Measurements from ENCODE around the gene C1QB. TPM values are rescaled to one million over a fixed set of nuclear protein-coding genes. Genes with fewer than 3 reads are reported as not detected.

Gene C1QB
- total and polyA plus RNA-seq, 2 experiments from 2014 or later, result not detected

DNA sequence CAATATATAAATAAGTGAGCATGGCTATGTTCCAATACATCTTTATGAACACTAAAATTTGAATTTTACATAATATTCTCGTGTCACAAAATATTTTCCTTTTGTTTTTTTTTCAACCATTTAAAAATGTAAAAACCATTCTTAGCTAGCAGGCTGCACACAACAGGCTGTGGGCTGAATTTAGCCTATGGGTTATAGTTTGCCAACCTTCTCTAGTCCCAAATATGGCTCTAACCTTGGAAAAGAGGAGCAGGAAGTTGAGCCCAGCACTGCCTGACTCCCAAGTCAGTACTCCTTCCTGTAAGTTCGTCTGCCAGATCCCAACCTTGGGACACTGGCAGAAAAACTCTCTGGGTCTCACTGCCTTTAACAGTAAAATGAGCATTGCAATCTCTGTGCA is 13.4 kb downstream of the C1QB start:
- TF ChIP-seq JUNB (IDR thresholded peaks at IDR 0.05; ENCODE audit: unreplicated experiment), result no peak
- no peak for TF ChIP-seq ZNF331 (CRISPR knock-in tag; IDR thresholded peaks at IDR 0.05; ENCODE audit: low read depth)
- TF ChIP-seq POLR2AphosphoS5 (IDR thresholded peaks at IDR 0.05; ENCODE audit: low read depth), result no peak
- TF ChIP-seq CREB1 (CRISPR knock-in tag; IDR thresholded peaks at IDR 0.05; ENCODE audit: low read depth), result no peak
- no peak for TF ChIP-seq NANOG (IDR thresholded peaks at IDR 0.05; ENCODE audit: borderline replicate concordance)
- TF ChIP-seq, protein P1, sequence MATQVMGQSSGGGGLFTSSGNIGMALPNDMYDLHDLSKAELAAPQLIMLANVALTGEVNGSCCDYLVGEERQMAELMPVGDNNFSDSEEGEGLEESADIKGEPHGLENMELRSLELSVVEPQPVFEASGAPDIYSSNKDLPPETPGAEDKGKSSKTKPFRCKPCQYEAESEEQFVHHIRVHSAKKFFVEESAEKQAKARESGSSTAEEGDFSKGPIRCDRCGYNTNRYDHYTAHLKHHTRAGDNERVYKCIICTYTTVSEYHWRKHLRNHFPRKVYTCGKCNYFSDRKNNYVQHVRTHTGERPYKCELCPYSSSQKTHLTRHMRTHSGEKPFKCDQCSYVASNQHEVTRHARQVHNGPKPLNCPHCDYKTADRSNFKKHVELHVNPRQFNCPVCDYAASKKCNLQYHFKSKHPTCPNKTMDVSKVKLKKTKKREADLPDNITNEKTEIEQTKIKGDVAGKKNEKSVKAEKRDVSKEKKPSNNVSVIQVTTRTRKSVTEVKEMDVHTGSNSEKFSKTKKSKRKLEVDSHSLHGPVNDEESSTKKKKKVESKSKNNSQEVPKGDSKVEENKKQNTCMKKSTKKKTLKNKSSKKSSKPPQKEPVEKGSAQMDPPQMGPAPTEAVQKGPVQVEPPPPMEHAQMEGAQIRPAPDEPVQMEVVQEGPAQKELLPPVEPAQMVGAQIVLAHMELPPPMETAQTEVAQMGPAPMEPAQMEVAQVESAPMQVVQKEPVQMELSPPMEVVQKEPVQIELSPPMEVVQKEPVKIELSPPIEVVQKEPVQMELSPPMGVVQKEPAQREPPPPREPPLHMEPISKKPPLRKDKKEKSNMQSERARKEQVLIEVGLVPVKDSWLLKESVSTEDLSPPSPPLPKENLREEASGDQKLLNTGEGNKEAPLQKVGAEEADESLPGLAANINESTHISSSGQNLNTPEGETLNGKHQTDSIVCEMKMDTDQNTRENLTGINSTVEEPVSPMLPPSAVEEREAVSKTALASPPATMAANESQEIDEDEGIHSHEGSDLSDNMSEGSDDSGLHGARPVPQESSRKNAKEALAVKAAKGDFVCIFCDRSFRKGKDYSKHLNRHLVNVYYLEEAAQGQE (IDR thresholded peaks at IDR 0.05; ENCODE audit: unreplicated experiment), result no peak
- TF ChIP-seq CTCF (conservative IDR thresholded peaks at IDR 0.05; ENCODE audit: low read depth in 2 of 2), result no peak
- TF ChIP-seq STAT1 (IDR thresholded peaks at IDR 0.05; ENCODE audit: unreplicated experiment), result no peak
- TF ChIP-seq, protein P2, sequence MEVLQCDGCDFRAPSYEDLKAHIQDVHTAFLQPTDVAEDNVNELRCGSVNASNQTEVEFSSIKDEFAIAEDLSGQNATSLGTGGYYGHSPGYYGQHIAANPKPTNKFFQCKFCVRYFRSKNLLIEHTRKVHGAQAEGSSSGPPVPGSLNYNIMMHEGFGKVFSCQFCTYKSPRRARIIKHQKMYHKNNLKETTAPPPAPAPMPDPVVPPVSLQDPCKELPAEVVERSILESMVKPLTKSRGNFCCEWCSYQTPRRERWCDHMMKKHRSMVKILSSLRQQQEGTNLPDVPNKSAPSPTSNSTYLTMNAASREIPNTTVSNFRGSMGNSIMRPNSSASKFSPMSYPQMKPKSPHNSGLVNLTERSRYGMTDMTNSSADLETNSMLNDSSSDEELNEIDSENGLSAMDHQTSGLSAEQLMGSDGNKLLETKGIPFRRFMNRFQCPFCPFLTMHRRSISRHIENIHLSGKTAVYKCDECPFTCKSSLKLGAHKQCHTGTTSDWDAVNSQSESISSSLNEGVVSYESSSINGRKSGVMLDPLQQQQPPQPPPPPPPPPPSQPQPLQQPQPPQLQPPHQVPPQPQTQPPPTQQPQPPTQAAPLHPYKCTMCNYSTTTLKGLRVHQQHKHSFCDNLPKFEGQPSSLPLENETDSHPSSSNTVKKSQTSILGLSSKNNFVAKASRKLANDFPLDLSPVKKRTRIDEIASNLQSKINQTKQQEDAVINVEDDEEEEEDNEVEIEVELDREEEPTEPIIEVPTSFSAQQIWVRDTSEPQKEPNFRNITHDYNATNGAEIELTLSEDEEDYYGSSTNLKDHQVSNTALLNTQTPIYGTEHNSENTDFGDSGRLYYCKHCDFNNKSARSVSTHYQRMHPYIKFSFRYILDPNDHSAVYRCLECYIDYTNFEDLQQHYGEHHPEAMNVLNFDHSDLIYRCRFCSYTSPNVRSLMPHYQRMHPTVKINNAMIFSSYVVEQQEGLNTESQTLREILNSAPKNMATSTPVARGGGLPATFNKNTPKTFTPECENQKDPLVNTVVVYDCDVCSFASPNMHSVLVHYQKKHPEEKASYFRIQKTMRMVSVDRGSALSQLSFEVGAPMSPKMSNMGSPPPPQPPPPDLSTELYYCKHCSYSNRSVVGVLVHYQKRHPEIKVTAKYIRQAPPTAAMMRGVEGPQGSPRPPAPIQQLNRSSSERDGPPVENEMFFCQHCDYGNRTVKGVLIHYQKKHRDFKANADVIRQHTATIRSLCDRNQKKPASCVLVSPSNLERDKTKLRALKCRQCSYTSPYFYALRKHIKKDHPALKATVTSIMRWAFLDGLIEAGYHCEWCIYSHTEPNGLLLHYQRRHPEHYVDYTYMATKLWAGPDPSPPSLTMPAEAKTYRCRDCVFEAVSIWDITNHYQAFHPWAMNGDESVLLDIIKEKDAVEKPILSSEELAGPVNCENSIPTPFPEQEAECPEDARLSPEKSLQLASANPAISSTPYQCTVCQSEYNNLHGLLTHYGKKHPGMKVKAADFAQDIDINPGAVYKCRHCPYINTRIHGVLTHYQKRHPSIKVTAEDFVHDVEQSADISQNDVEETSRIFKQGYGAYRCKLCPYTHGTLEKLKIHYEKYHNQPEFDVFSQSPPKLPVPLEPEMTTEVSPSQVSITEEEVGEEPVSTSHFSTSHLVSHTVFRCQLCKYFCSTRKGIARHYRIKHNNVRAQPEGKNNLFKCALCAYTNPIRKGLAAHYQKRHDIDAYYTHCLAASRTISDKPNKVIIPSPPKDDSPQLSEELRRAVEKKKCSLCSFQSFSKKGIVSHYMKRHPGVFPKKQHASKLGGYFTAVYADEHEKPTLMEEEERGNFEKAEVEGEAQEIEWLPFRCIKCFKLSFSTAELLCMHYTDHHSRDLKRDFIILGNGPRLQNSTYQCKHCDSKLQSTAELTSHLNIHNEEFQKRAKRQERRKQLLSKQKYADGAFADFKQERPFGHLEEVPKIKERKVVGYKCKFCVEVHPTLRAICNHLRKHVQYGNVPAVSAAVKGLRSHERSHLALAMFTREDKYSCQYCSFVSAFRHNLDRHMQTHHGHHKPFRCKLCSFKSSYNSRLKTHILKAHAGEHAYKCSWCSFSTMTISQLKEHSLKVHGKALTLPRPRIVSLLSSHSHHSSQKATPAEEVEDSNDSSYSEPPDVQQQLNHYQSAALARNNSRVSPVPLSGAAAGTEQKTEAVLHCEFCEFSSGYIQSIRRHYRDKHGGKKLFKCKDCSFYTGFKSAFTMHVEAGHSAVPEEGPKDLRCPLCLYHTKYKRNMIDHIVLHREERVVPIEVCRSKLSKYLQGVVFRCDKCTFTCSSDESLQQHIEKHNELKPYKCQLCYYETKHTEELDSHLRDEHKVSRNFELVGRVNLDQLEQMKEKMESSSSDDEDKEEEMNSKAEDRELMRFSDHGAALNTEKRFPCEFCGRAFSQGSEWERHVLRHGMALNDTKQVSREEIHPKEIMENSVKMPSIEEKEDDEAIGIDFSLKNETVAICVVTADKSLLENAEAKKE (CRISPR knock-in tag; IDR thresholded peaks at IDR 0.05), result no peak
- TF ChIP-seq EZH2 (IDR thresholded peaks at IDR 0.05; ENCODE audit: low read depth, unreplicated experiment), result no peak
- TF ChIP-seq EZH2phosphoT487 (IDR thresholded peaks at IDR 0.05; ENCODE audit: unreplicated experiment), result no peak
- TF ChIP-seq, protein P3, sequence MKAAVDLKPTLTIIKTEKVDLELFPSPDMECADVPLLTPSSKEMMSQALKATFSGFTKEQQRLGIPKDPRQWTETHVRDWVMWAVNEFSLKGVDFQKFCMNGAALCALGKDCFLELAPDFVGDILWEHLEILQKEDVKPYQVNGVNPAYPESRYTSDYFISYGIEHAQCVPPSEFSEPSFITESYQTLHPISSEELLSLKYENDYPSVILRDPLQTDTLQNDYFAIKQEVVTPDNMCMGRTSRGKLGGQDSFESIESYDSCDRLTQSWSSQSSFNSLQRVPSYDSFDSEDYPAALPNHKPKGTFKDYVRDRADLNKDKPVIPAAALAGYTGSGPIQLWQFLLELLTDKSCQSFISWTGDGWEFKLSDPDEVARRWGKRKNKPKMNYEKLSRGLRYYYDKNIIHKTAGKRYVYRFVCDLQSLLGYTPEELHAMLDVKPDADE (IDR thresholded peaks at IDR 0.05), result no peak
- TF ChIP-seq ZNF114 (CRISPR knock-in tag; IDR thresholded peaks at IDR 0.05), result no peak
- Mint-ChIP-seq H3K27me3 (ENCODE audit: insufficient read depth, low read depth, poor library complexity) (peaks cover 13% of the 10 kb centered on the region), H3K36me3 (ENCODE audit: low read depth) (no peaks in the 10 kb centered on the region), H3K4me3 (no peak overlapping the region), H3K9me3 (no peaks in the 10 kb centered on the region), H3K4me1 (peaks cover 3% of the 10 kb centered on the region; the same call in 2 of the 3 replicates), H3K27ac (no peak overlapping the region)
- no peaks in the 10 kb centered on the region for H3F3A ChIP-seq (replicated peaks; ENCODE audit: low read depth)
- no peak overlapping the region for H2AFZ ChIP-seq
- H3K4me1 ChIP-seq (ENCODE audit: insufficient read depth), result no peaks in the 10 kb centered on the region
- no peak overlapping the region for H3K4me3 ChIP-seq
- no peak for DNase-seq (ENCODE audit: low spot score)
- H3K36me3 ChIP-seq (ENCODE audit: insufficient read depth), result no peaks in the 10 kb centered on the region
- H3K27me3 ChIP-seq (ENCODE audit: insufficient read depth), result no peaks in the 10 kb centered on the region
- no peaks in the 10 kb centered on the region for H3K9me2 ChIP-seq (ENCODE audit: insufficient read depth)
- no peak for ATAC-seq
- H3K27ac ChIP-seq (ENCODE audit: low read depth), result no peak overlapping the region
- no peak overlapping the region for H3K4me2 ChIP-seq
- H4K20me1 ChIP-seq (replicated peaks; ENCODE audit: insufficient read depth), result no peaks in the 10 kb centered on the region
- H3K79me2 ChIP-seq (replicated peaks; ENCODE audit: insufficient read depth), result no peaks in the 10 kb centered on the region

Measured in GM23338 (cell line).